Transverse colon (tissue), 4 donors: Measurements from ENCODE around the gene MATN1. TPM values are rescaled to one million over a fixed set of nuclear protein-coding genes. Genes with fewer than 3 reads are reported as not detected.
A peak's percentile ranks its signal among the peaks of the same experiment; 100 is the strongest.

Experiments
- DNase-seq: peaks from one replicate; pipeline ENCODE4 v3.0.0-alpha.2; 2019
- H3K27ac ChIP-seq, 4 donors: fragments of 200-600 bp; sonication (generic); 2 replicates each; pipeline ENCODE4 v1.5.1; 2016 to 2018; ENCODE audit warnings: inconsistent platforms in 4 of 4
- H3K27me3 ChIP-seq: fragments of 200-600 bp; sonication (generic); 2 replicates; pipeline ENCODE4 v1.5.1; 2017; ENCODE audit warnings: inconsistent platforms
- H3K36me3 ChIP-seq, 4 donors: fragments of 200-600 bp; sonication (generic); 2 replicates each; pipeline ENCODE4 v1.5.1; 2017 to 2019; ENCODE audit warnings: inconsistent platforms in 4 of 4
- H3K4me1 ChIP-seq, 4 donors: fragments of 200-600 bp; sonication (generic); 2 replicates each; pipeline ENCODE4 v1.5.1; 2017 to 2020; ENCODE audit warnings: inconsistent platforms in 4 of 4
- H3K4me3 ChIP-seq, 4 donors: fragments of 200-600 bp; sonication (generic); 1 replicate in 1 of 4; 2 replicates in 3 of 4; pipeline versions ENCODE4 v1.5.1 to v1.6.1; 2017 to 2019; ENCODE audit warnings: inconsistent platforms in 4 of 4
- H3K9me3 ChIP-seq, 2 donors: fragments of 200-600 bp; sonication (generic); 2 replicates each; pipeline ENCODE4 v1.5.1; 2017 to 2019; ENCODE audit warnings: inconsistent platforms in 2 of 2
- EP300 ChIP-seq: sonication (generic); formaldehyde crosslinking; IDR thresholded peaks from one replicate; pipeline ENCODE4 v1.6.1; 2017; ENCODE audit warnings: antibody characterized with exemption, low read depth
- POLR2A ChIP-seq: fragments of 450-650 bp; IDR thresholded peaks from one replicate; pipeline ENCODE4 v1.6.1; 2016; ENCODE audit warnings: antibody characterized with exemption, mild to moderate bottlenecking, moderate library complexity
- POLR2AphosphoS5 ChIP-seq, 3 donors: sonication (generic); formaldehyde crosslinking; IDR thresholded peaks; one replicate each; pipeline ENCODE4 v1.6.1; 2016; ENCODE audit warnings: antibody characterized with exemption in 3 of 3
- WGBS, 2 donors: methylation state at CpG; one replicate each; pipeline ENCODE4 v1.1.5; 2018; ENCODE audit warnings: low coverage in 1 of 2; 5-methylcytosine and 5-hydroxymethylcytosine counted together
- in situ Hi-C, 4 donors: fragments of 200-750 bp; cut with MboI; loops; one replicate each; pipeline versions ENCODE4 v1.15.0 to v1.15.1; 2017; ENCODE audit warnings: low sequenced_read_pairs in 3 of 4, low pct_ligation_motif_present in 1 of 4, low pct_unique_long_range_greater_than_20kb in 1 of 4
- intact Hi-C: fragments of 100-400 bp; cut with DNase I; formaldehyde crosslinking; loops from one replicate; pipeline ENCODE4 v1.15.1; 2023; ENCODE audit warnings: low total_unique reads
- total RNA-seq, 4 donors: library from RNA; depleted of rRNA; stranded (reverse); fragments of >200 nt; gene quantifications; one replicate each; pipeline ENCODE4 v1.1.0, GENCODE V29; 2016
- TF ChIP-seq, protein P1 (sequence below), 5 experiments: fragments of 200-600 bp in 3 of 5; fragments of 450-650 bp in 2 of 5; sonication (generic) in 3 of 5; IDR thresholded peaks; 1 replicate in 2 of 5; 2 replicates in 3 of 5; pipeline ENCODE4 v1.5.1; 2016 to 2017; ENCODE audit warnings: antibody characterized with exemption in 5 of 5, inconsistent platforms in 3 of 5, mild to moderate bottlenecking in 2 of 5, moderate library complexity in 1 of 5

Gene MATN1
- total RNA-seq, 4 donors from 2014 or later = not detected

DNA sequence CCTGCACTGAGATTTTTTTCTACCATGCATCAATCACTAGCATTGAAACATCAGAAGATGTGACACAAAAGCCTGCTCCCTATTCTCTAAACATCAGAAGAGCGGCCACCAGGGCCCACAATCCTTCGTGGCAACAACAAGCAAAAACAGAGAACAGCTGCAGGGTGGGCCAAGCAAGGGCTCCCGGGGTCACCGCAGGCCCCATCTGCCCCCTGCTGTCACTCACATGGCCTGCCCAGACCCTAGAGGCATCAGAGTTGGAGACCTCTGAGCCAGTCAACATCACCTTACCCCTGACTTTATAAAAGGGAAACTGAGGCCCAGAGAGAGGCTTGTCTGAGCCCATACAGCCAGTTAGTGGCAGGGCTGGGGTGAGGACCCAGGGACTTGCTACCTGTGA lies 32.4 kb upstream of the MATN1 start:
- Histone ChIP-seq H3K4me1 (peaks cover 0 to 26% (median 6%) of the 10 kb centered on the region in 4 donors), H3K9me3 (no peaks in the 10 kb centered on the region), H3K27ac (peak overlapping the region; percentile 73 to 84 (median 79)), H3K4me3 (peak overlapping the region in 2 of 4 donors; percentile 30 to 40), H3K27me3 (no peaks in the 10 kb centered on the region), H3K36me3 (no peaks in the 10 kb centered on the region)
- in situ Hi-C loops = no loop called here
- TF ChIP-seq, protein P1, sequence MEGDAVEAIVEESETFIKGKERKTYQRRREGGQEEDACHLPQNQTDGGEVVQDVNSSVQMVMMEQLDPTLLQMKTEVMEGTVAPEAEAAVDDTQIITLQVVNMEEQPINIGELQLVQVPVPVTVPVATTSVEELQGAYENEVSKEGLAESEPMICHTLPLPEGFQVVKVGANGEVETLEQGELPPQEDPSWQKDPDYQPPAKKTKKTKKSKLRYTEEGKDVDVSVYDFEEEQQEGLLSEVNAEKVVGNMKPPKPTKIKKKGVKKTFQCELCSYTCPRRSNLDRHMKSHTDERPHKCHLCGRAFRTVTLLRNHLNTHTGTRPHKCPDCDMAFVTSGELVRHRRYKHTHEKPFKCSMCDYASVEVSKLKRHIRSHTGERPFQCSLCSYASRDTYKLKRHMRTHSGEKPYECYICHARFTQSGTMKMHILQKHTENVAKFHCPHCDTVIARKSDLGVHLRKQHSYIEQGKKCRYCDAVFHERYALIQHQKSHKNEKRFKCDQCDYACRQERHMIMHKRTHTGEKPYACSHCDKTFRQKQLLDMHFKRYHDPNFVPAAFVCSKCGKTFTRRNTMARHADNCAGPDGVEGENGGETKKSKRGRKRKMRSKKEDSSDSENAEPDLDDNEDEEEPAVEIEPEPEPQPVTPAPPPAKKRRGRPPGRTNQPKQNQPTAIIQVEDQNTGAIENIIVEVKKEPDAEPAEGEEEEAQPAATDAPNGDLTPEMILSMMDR (IDR thresholded peaks at IDR 0.05) = no peak
- no peak for TF ChIP-seq POLR2AphosphoS5 (IDR thresholded peaks at IDR 0.05)
- TF ChIP-seq POLR2A = no peak
- TF ChIP-seq EP300 = no peak
- no peak for DNase-seq
- 79 to 83% methylated on average over 2 to 4 of the region's 4 CpGs for WGBS, 2 donors
- intact Hi-C loops = no loop called here

DNA sequence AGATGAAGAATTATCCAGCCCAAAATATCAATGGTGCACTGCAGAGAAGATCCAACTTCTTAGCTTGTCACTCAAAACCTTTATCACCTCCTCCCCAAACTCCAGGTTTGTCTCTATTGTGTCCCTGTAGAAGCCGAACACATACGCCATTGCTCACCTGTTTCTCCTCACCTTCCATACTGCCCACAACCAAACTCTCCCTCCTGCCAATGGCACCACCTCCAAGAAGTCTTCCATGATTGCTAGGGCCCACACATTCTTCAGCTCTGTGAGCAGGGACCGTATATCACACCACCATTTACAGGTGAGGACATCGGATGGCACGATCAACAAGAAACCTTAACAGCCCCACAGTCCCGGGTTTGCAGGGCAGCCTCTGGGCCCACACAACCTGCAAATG lies 31.9 kb upstream of the MATN1 start:
- no peaks in the 10 kb centered on the region for H3K27me3 ChIP-seq

DNA sequence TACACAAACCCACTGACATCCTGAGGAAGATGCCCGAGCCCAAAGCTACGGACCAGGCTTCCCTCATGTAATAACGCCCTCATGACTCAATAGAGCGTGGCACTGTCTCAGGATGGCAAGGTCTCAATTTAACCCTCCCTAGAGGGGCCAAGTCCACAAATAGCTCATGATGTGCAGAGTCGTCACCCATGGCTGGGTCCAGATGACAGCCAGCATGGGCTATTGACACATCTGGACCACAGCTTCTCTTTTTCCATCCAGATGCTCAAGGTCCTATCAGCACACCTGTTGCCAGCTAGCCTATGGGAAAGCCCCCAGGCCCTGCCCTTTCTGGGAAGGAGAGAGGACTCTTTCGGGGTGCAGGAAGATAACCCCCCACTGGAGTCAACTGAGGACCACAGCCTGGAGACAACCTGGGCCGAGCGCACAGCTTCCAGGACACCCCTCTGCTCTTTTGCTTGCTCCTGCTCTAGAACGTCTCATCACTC lies 31.3 kb upstream of the MATN1 start:
- no peak for DNase-seq
- Histone ChIP-seq H3K36me3 (no peaks in the 10 kb centered on the region), H3K9me3 (no peaks in the 10 kb centered on the region), H3K4me1 (peaks cover 0 to 22% (median 8%) of the 10 kb centered on the region in 4 donors), H3K27me3 (no peaks in the 10 kb centered on the region), H3K4me3 (peak overlapping the region in 1 of 4 donors; percentile 40), H3K27ac (peak overlapping the region; percentile 73 to 84 (median 79))
- in situ Hi-C loops (no loop called here), intact Hi-C loops (no loop called here)
- 62 to 70% methylated on average over 6 to 9 of the region's 9 CpGs for WGBS, 2 donors
- TF ChIP-seq EP300 (no peak), POLR2A (peak; percentile 29)

More for the DNA sequence above, 31.9 kb upstream of the MATN1 start:
- intact Hi-C loops (no loop called here), in situ Hi-C loops (no loop called here)
- H3K4me3 ChIP-seq = peak overlapping the region in 2 of 4 donors; percentile 4 to 40
- 73 to 100% methylated on average over 1 to 6 of the region's 6 CpGs for WGBS, 2 donors
- H3K4me1 ChIP-seq = peaks cover 0 to 23% (median 6%) of the 10 kb centered on the region in 4 donors
- H3K36me3 ChIP-seq = no peaks in the 10 kb centered on the region
- H3K27ac ChIP-seq = peak overlapping the region; percentile 73 to 84 (median 79)
- no peak for DNase-seq
- H3K9me3 ChIP-seq = no peaks in the 10 kb centered on the region
- TF ChIP-seq POLR2A (no peak), EP300 (no peak), POLR2AphosphoS5 (IDR thresholded peaks at IDR 0.05) (no peak)
- TF ChIP-seq, protein P1 (IDR thresholded peaks at IDR 0.05) = no peak

DNA sequence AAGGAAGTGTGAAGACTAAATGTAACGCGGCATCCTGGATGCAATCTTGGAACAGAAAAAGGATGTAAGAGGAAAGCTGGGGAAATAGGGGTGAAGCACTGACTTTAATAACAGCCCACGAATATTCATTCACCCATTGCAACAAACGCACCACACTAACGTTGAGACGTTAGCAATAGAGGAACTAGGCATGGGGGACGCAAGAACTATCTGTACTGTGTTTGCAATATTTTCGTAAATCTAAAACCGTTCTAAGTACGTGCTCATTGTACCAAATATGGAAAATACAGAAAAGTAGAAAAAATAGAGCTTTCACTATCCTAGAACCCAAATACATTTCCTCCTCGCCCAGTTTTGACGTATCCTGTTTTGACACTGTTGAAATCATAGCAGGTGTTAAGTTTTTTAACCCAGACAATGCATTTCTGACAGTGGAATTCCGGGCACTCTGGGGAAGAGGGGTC lies 30.3 kb upstream of the MATN1 start:
- intact Hi-C loops = no loop called here
- TF ChIP-seq, protein P1 (IDR thresholded peaks at IDR 0.05) = no peak
- peak; percentile 28 for TF ChIP-seq POLR2A
- no peak for TF ChIP-seq EP300
- peak in 2 of 3 donors; percentile 59 for TF ChIP-seq POLR2AphosphoS5 (IDR thresholded peaks at IDR 0.05)
- H3K27ac ChIP-seq = peak overlapping the region; percentile 73 to 84 (median 79)
- no peak for DNase-seq
- H3K9me3 ChIP-seq = no peaks in the 10 kb centered on the region
- peak overlapping the region in 1 of 4 donors; percentile 40 for H3K4me3 ChIP-seq
- WGBS, 2 donors = 64 to 75% methylated on average over 12 to 13 of the region's 13 CpGs
- H3K36me3 ChIP-seq = no peaks in the 10 kb centered on the region
- in situ Hi-C loops = no loop called here
- peaks cover 0 to 28% (median 9%) of the 10 kb centered on the region in 4 donors for H3K4me1 ChIP-seq
- no peaks in the 10 kb centered on the region for H3K27me3 ChIP-seq
